Activated CD4-positive, alpha-beta T cell treated with anti-CD3 and anti-CD28 coated beads, Interleukin-2, amount 10 ng/mL, durations not matched to agents 24 days and 14 days (primary cell): ENCODE results near the gene ZDHHC14. TPM values are rescaled to one million over a fixed set of nuclear protein-coding genes. Genes with fewer than 3 reads are reported as not detected.

Experiments used
- DNase-seq: peaks from one replicate; pipeline ENCODE4 v3.0.0; 2022
- H3K27ac Mint-ChIP-seq: one replicate; pipeline ENCODE4 v1.8.0; 2022; ENCODE audit warnings: mild to moderate bottlenecking, mixed read lengths
- H3K27me3 Mint-ChIP-seq: one replicate; pipeline ENCODE4 v1.8.0; 2022; ENCODE audit warnings: mixed read lengths
- H3K36me3 Mint-ChIP-seq: one replicate; pipeline ENCODE4 v1.8.0; 2022; ENCODE audit warnings: low read depth, mild to moderate bottlenecking, mixed read lengths
- H3K4me1 Mint-ChIP-seq: one replicate; pipeline ENCODE4 v1.8.0; 2021; ENCODE audit warnings: mixed read lengths
- H3K4me3 Mint-ChIP-seq: one replicate; pipeline ENCODE4 v1.8.0; 2022; ENCODE audit warnings: mild to moderate bottlenecking, moderate library complexity, mixed read lengths
- H3K9me3 Mint-ChIP-seq: one replicate; pipeline ENCODE4 v1.8.0; 2021; ENCODE audit warnings: mixed read lengths
- intact Hi-C: fragments of 100-400 bp; cut with micrococcal nuclease; formaldehyde crosslinking; loops from one replicate; pipeline ENCODE4 v1.15.1; 2023
- total RNA-seq: library from RNA; stranded (reverse); gene quantifications from 2 replicates; pipeline ENCODE4 v1.2.3, GENCODE V29; 2022

The ZDHHC14 gene
- total RNA-seq, 1 donor from 2014 or later, result 14.1 TPM

- H3K9me3 Mint-ChIP-seq, result no peaks in the 10 kb centered on the region
- intact Hi-C loops, result no loop called here
- H3K27ac Mint-ChIP-seq, result no peak overlapping the region
- peaks cover 11% of the 10 kb centered on the region for H3K36me3 Mint-ChIP-seq
- H3K27me3 Mint-ChIP-seq, result no peaks in the 10 kb centered on the region
- peaks cover 11% of the 10 kb centered on the region for H3K4me1 Mint-ChIP-seq
- DNase-seq, result no peak
- H3K4me3 Mint-ChIP-seq, result no peak overlapping the region
These were observed 270.9 kb downstream of the ZDHHC14 start for GRCh38 chr6:157651731-157652490.

- Mint-ChIP-seq H3K27ac (no peak overlapping the region), H3K9me3 (no peaks in the 10 kb centered on the region), H3K27me3 (no peaks in the 10 kb centered on the region), H3K4me3 (no peak overlapping the region), H3K36me3 (peaks cover 9% of the 10 kb centered on the region), H3K4me1 (peaks cover 4% of the 10 kb centered on the region)
- intact Hi-C loops, result no loop called here
- no peak for DNase-seq
These were observed 271.8 kb downstream of the ZDHHC14 start for GRCh38 chr6:157652601-157653363.

GRCh38 chr6:157653521-157653920 lies 272.5 kb downstream of the ZDHHC14 start:
- no peak overlapping the region for H3K27ac Mint-ChIP-seq
- no peaks in the 10 kb centered on the region for H3K27me3 Mint-ChIP-seq
- no peaks in the 10 kb centered on the region for H3K4me1 Mint-ChIP-seq
- no peaks in the 10 kb centered on the region for H3K9me3 Mint-ChIP-seq
- no peak for DNase-seq
- H3K36me3 Mint-ChIP-seq, result peaks cover 9% of the 10 kb centered on the region
- H3K4me3 Mint-ChIP-seq, result no peak overlapping the region
- intact Hi-C loops, result no loop called here

- Mint-ChIP-seq H3K4me3 (no peak overlapping the region), H3K27me3 (no peaks in the 10 kb centered on the region), H3K36me3 (peaks cover 13% of the 10 kb centered on the region), H3K4me1 (no peaks in the 10 kb centered on the region), H3K9me3 (no peaks in the 10 kb centered on the region), H3K27ac (no peak overlapping the region)
- intact Hi-C loops, result no loop called here
- DNase-seq, result no peak
These were observed 274.1 kb downstream of the ZDHHC14 start for GRCh38 chr6:157655139-157655538.

GRCh38 chr6:157656437-157656997 lies 275.5 kb downstream of the ZDHHC14 start:
- H3K4me3 Mint-ChIP-seq, result no peak overlapping the region
- no peaks in the 10 kb centered on the region for H3K9me3 Mint-ChIP-seq
- peaks cover 13% of the 10 kb centered on the region for H3K36me3 Mint-ChIP-seq
- DNase-seq, result no peak
- no peaks in the 10 kb centered on the region for H3K4me1 Mint-ChIP-seq
- intact Hi-C loops, result no loop called here
- H3K27me3 Mint-ChIP-seq, result no peaks in the 10 kb centered on the region
- no peak overlapping the region for H3K27ac Mint-ChIP-seq

- Mint-ChIP-seq H3K27ac (no peak overlapping the region), H3K4me1 (no peaks in the 10 kb centered on the region), H3K36me3 (peaks cover 12% of the 10 kb centered on the region), H3K9me3 (no peaks in the 10 kb centered on the region), H3K4me3 (no peak overlapping the region), H3K27me3 (no peaks in the 10 kb centered on the region)
- DNase-seq, result no peak
- intact Hi-C loops, result no loop called here
These were observed 276.8 kb downstream of the ZDHHC14 start for GRCh38 chr6:157657754-157658153.

GRCh38 chr6:157658301-157658700 lies 277.3 kb downstream of the ZDHHC14 start:
- H3K36me3 Mint-ChIP-seq, result peaks cover 11% of the 10 kb centered on the region
- H3K4me3 Mint-ChIP-seq, result no peak overlapping the region
- no peak for DNase-seq
- no peaks in the 10 kb centered on the region for H3K4me1 Mint-ChIP-seq
- no peaks in the 10 kb centered on the region for H3K9me3 Mint-ChIP-seq
- H3K27ac Mint-ChIP-seq, result no peak overlapping the region
- intact Hi-C loops, result no loop called here
- no peaks in the 10 kb centered on the region for H3K27me3 Mint-ChIP-seq

GRCh38 chr6:157659536-157660271 lies 278.7 kb downstream of the ZDHHC14 start:
- no peaks in the 10 kb centered on the region for H3K27me3 Mint-ChIP-seq
- H3K9me3 Mint-ChIP-seq, result no peaks in the 10 kb centered on the region
- no peaks in the 10 kb centered on the region for H3K4me1 Mint-ChIP-seq
- DNase-seq, result no peak
- H3K36me3 Mint-ChIP-seq, result peaks cover 11% of the 10 kb centered on the region
- no peak overlapping the region for H3K27ac Mint-ChIP-seq
- intact Hi-C loops, result no loop called here
- H3K4me3 Mint-ChIP-seq, result no peak overlapping the region

- intact Hi-C loops, result no loop called here
- H3K27ac Mint-ChIP-seq, result no peak overlapping the region
- H3K36me3 Mint-ChIP-seq, result peaks cover 11% of the 10 kb centered on the region
- DNase-seq, result no peak
- no peaks in the 10 kb centered on the region for H3K27me3 Mint-ChIP-seq
- no peaks in the 10 kb centered on the region for H3K9me3 Mint-ChIP-seq
- H3K4me3 Mint-ChIP-seq, result no peak overlapping the region
- H3K4me1 Mint-ChIP-seq, result no peaks in the 10 kb centered on the region
These were observed 279.4 kb downstream of the ZDHHC14 start for GRCh38 chr6:157660414-157660813.

- no peak overlapping the region for H3K27ac Mint-ChIP-seq
- no peak overlapping the region for H3K4me3 Mint-ChIP-seq
- H3K36me3 Mint-ChIP-seq, result peaks cover 8% of the 10 kb centered on the region
- no peak for DNase-seq
- no peaks in the 10 kb centered on the region for H3K27me3 Mint-ChIP-seq
- no peaks in the 10 kb centered on the region for H3K9me3 Mint-ChIP-seq
- intact Hi-C loops, result no loop called here
- no peaks in the 10 kb centered on the region for H3K4me1 Mint-ChIP-seq
These were observed 280.7 kb downstream of the ZDHHC14 start for GRCh38 chr6:157661652-157662051.

- Mint-ChIP-seq H3K27me3 (peaks cover 5% of the 10 kb centered on the region), H3K4me3 (no peak overlapping the region), H3K36me3 (peaks cover 6% of the 10 kb centered on the region), H3K9me3 (no peaks in the 10 kb centered on the region), H3K4me1 (peaks cover 4% of the 10 kb centered on the region), H3K27ac (no peak overlapping the region)
- intact Hi-C loops, result no loop called here
- DNase-seq, result no peak
These were observed 282.3 kb downstream of the ZDHHC14 start for GRCh38 chr6:157663261-157663660.

- Mint-ChIP-seq H3K9me3 (no peaks in the 10 kb centered on the region), H3K36me3 (peaks cover 2% of the 10 kb centered on the region), H3K27me3 (peaks cover 5% of the 10 kb centered on the region), H3K4me3 (no peak overlapping the region), H3K4me1 (peaks cover 9% of the 10 kb centered on the region), H3K27ac (no peak overlapping the region)
- intact Hi-C loops, result loop anchor here (5.0 kb wide), 1 partner anchor 212 kb away; no protein-coding TSS in a partner anchor
- DNase-seq, result no peak
These were observed 284.2 kb downstream of the ZDHHC14 start for GRCh38 chr6:157665180-157665579.

- Mint-ChIP-seq H3K4me3 (no peak overlapping the region), H3K9me3 (no peaks in the 10 kb centered on the region), H3K36me3 (peaks cover 2% of the 10 kb centered on the region), H3K27me3 (peaks cover 7% of the 10 kb centered on the region), H3K4me1 (peaks cover 14% of the 10 kb centered on the region), H3K27ac (no peak overlapping the region)
- DNase-seq, result no peak
- intact Hi-C loops, result loop anchor here (1.0 to 5.0 kb wide), 2 partner anchors 211 to 352 kb away; no protein-coding TSS in a partner anchor
These were observed 285.7 kb downstream of the ZDHHC14 start for GRCh38 chr6:157666729-157667128.
